HT-29 (cell line): Measurements from ENCODE around the gene SPATA31A7. TPM values are rescaled to one million over a fixed set of nuclear protein-coding genes. Genes with fewer than 3 reads are reported as not detected.
"Not testable (repeated sequence)": the region's sequence is repeated elsewhere in the genome, so short reads cannot be mapped to it uniquely, and the experiment has no call there.

Experiments
- DNase-seq: peaks from one replicate; pipeline ENCODE4 v3.0.0-alpha.2; 2015; ENCODE audit warnings: low spot score
- small RNA-seq: library from RNA; depleted of rRNA; stranded (forward); fragments of <200 nt; gene quantifications from one replicate; pipeline ENCODE3, GENCODE V24; 2014
- total RNA-seq: library from RNA; depleted of rRNA; stranded (reverse); fragments of >200 nt; shearing (Covaris generic); gene quantifications from 2 replicates; pipeline ENCODE4 v1.2.3, GENCODE V29; 2014; rRNA removed

The SPATA31A7 gene
- not detected in 2 replicates for total RNA-seq

DNA sequence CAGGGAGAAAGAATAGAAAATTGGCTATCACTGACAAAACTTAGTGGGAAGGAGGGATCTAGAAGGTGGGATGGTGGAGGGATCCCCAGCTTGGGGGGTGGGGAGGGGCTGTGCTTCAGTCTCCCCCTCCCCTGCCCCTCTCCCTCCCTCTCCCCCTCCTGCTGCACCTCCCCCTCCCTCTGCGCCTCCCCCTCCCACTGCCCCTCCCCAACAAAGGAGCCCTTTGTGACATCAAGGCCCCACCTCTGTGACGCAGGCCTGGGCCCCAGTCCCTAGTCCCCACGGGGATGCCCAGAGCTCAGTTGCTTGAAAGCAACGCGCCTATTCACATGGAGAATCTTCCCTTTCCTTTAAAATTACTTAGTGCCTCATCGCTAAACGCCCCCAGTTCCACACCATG lies at the start of gene SPATA31A7:
SPATA31A7 (plus strand) TSS at position 301 of the 400 bp plus-strand sequence; CDS start at position 330, 29 bp downstream.
- DNase-seq = not testable (repeated sequence)

DNA sequence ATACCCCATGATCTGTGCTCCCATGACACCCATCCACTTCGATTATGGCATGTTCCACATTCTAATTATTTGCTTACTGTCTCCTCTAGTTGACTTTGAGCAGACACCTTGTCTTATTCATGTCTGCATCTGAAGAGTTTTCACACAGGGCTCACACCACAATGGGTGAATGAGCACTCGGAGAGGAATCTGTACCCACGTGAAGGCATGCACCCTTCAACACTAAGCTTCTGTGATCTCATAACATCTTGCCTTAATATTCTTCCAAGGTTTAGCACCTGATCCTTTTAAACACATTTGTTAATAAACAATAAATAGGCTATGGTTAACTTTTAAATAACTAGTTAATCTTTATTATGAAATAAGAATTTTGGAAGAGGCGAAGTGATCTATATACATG lies 36.6 kb downstream of the SPATA31A7 start:
- DNase-seq = not testable (repeated sequence)

Small RNAs within 50 kb of the gene (small RNA-seq; reads per million reads assigned to genes)
- gene BX005040.2 = not detected
